ENCODE results near the gene FRMPD1.

FRMPD1 gene

GRCh38 chr9:37775216-37775919, 124.6 kb downstream of the FRMPD1 start:
- no peak for DNase-seq

GRCh38 chr9:37776328-37776727, 125.6 kb downstream of the FRMPD1 start:
- DNase-seq: no peak

- no peak for DNase-seq
Observed at GRCh38 chr9:37778534-37778933, 127.8 kb downstream of the FRMPD1 start.

DNA sequence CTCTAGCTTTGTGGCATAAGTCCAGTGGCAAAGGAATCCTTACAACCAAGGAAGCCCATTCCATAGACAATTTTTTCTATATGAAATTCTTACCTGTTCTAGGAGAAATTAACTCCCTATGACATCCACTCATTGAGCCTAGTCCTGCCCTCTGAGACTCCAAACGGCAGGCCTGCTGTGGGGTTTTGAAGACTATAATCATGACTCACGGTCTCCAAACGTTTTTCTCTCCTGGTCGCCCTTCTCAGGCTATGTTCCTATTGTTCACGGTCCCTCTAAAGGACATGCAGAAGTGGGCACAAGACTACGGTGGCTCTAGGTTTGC, 133.5 kb downstream of the FRMPD1 start:
- DNase-seq: no peak

DNA sequence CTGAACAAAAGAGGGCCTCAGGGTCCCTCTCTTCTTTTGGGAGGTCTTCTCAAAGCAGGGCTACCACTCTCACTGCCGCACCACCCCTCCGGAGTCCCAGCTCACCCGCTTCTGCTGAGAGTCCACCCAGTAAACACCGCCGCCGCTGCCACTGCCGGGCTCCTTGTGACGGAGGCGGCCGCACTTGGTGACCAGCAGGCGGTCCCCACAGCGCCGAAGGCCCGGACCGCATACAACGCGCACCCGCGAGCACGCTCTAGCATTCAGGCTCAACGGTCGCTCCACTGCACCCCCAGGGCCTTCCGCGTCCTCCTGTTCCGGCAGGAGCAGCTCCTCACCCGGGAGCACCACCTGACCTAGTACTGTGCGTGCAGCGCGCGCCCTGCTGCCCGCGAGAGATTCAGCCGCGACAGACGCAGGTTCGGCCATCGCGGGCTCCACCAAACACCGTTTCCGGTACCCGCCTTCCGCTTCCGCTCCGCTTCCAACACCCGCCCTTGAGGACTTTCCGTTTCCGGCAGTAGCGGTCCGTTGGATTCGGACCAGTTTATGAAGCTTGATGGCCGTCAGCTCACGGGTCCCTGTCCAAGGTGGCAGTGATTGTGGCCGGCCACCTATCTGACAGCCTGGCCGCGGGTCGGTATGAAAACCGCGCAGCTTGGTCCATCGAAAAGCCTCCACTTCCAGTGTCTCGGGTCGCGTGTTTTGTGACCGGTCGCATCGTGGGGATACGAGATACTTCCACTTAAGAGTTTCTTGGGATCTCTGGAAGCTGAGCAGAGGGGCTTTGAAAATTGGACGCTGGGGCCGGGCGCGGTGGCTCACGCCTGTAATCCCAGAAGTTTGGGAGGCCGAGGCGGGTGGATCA, 134.1 kb downstream of the FRMPD1 start, which contains the start of gene EXOSC3:
TSS of gene EXOSC3 (minus strand) at position 449 of the 868 bp plus-strand sequence. CDS start at position 429, 20 bp downstream.
- DNase-seq: peak; percentile 35 to 92 (median 81)

GRCh38 chr9:37787059-37787458, 136.3 kb downstream of the FRMPD1 start:
- DNase-seq: no peak

DNA sequence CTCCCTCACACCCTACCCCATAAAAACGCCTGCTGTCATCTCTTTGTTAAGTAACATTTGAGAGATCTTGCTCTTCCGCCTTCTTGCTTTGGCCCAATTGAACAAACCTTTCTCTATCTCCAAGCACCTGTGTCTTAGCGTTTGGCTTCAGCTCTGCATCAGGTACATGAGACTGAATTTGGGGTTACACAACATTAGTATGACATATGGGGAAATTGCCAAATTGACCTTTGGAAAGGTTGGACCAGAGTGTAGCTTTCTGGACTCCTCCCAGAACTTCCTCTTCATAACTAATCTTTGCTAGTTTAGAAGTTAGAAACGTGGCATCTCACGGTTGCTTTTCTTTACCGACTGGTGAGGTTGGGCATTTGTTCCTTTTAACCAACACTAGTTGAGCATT, 137.6 kb downstream of the FRMPD1 start:
- no peak for DNase-seq

- no peak for DNase-seq
Observed at GRCh38 chr9:37790096-37790495, 139.3 kb downstream of the FRMPD1 start.

GRCh38 chr9:37792122-37792521, 141.4 kb downstream of the FRMPD1 start:
- DNase-seq: no peak

GRCh38 chr9:37796232-37796631, 145.5 kb downstream of the FRMPD1 start:
- no peak for DNase-seq

Measured in hypothalamus (tissue), 51 donors.